ENCODE data around the gene CAMKK1.

Gene CAMKK1

GRCh38 chr17:3917391-3917931 lies 24.6 kb upstream of the CAMKK1 start:
- DNase-seq (ENCODE audit: low read depth): no peak

- no peak for DNase-seq (ENCODE audit: low read depth)
These were observed 24.0 kb upstream of the CAMKK1 start for GRCh38 chr17:3916825-3917224.

- no peak for DNase-seq (ENCODE audit: low read depth)
These were observed 23.3 kb upstream of the CAMKK1 start, which contains the start of gene P2RX1 for GRCh38 chr17:3915995-3916696. P2RX1 (minus strand) TSS chr17:3916465; CDS start chr17:3916225, 240 bp downstream.

- DNase-seq (ENCODE audit: low read depth): no peak
These were observed 22.7 kb upstream of the CAMKK1 start for GRCh38 chr17:3915581-3915994.

GRCh38 chr17:3914312-3914670 lies 21.4 kb upstream of the CAMKK1 start:
- DNase-seq (ENCODE audit: low read depth): no peak

GRCh38 chr17:3913531-3914311 lies 20.9 kb upstream of the CAMKK1 start:
- peak; percentile 70 for DNase-seq (ENCODE audit: low read depth)

- DNase-seq (ENCODE audit: low read depth): no peak
These were observed 20.0 kb upstream of the CAMKK1 start for GRCh38 chr17:3912827-3913226.

GRCh38 chr17:3911271-3912053 lies 18.6 kb upstream of the CAMKK1 start:
- peak; percentile 30 for DNase-seq (ENCODE audit: low read depth)

GRCh38 chr17:3910420-3911270 lies 17.8 kb upstream of the CAMKK1 start:
- DNase-seq (ENCODE audit: low read depth): no peak

- DNase-seq (ENCODE audit: low read depth): no peak
These were observed 16.4 kb upstream of the CAMKK1 start for GRCh38 chr17:3909257-3909656.

- no peak for DNase-seq (ENCODE audit: low read depth)
These were observed 14.8 kb upstream of the CAMKK1 start for GRCh38 chr17:3907483-3908216.

GRCh38 chr17:3906881-3907280 lies 14.0 kb upstream of the CAMKK1 start:
- no peak for DNase-seq (ENCODE audit: low read depth)

- no peak for DNase-seq (ENCODE audit: low read depth)
These were observed 12.2 kb upstream of the CAMKK1 start for GRCh38 chr17:3905017-3905520.

GRCh38 chr17:3904501-3904900 lies 11.6 kb upstream of the CAMKK1 start:
- no peak for DNase-seq (ENCODE audit: low read depth)

- DNase-seq (ENCODE audit: low read depth): no peak
These were observed 11.0 kb upstream of the CAMKK1 start for GRCh38 chr17:3903881-3904290.

- DNase-seq (ENCODE audit: low read depth): no peak
These were observed 10.4 kb upstream of the CAMKK1 start for GRCh38 chr17:3903051-3903825.

- no peak for DNase-seq (ENCODE audit: low read depth)
These were observed 7.8 kb upstream of the CAMKK1 start for GRCh38 chr17:3900646-3901045.

GRCh38 chr17:3897731-3898130 lies 4.9 kb upstream of the CAMKK1 start:
- DNase-seq (ENCODE audit: low read depth): no peak

GRCh38 chr17:3896968-3897235 lies 4.0 kb upstream of the CAMKK1 start:
- DNase-seq (ENCODE audit: low read depth): no peak

All from stimulated activated CD8-positive, alpha-beta memory T cell treated with anti-CD3 and anti-CD28 coated beads, Interleukin-7, amount 100 ng/mL, for 24 hours (primary cell).